ENCODE results near the gene RRAD. TPM values are rescaled to one million over a fixed set of nuclear protein-coding genes. Genes with fewer than 3 reads are reported as not detected.

RRAD gene
- total RNA-seq, 1 donor from 2014 or later = 1.1 TPM

DNA sequence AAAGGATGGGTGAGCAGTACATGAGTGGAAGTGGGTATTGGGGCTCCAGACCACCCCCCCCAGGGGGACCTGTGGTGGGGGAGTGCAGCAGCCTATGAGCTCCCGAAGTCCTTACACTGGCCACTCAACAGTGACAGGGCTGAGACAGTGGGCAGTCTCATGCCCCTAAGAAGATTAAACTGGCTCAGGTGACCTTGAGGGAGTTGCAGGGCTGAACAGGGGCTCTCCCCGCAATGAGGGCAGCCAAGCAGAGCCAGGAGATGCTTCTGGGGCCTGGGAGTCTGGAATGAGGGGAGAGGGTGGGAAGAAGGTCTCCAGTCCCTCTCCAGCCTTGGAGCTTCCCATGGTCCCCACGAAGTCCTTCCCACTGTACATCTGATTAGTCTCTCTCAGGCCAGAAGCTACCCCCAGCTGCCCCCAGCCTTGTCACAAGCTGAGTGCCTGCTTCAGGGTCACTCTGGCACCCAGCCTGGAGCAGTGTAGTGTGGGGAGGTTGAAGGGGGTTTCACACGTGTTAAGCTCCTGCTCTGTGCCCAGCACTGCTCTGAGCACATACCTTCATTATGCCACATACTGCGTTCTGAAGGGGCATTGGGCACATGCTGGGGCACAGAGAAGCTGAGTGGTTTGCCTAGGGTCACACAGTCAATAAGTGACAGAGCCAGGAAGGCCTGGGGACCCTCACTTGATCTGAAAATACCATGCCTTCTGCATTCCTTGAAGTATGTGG is 5.6 kb downstream of the RRAD start:
- intact Hi-C loops (cut with micrococcal nuclease) = no loop called here

DNA sequence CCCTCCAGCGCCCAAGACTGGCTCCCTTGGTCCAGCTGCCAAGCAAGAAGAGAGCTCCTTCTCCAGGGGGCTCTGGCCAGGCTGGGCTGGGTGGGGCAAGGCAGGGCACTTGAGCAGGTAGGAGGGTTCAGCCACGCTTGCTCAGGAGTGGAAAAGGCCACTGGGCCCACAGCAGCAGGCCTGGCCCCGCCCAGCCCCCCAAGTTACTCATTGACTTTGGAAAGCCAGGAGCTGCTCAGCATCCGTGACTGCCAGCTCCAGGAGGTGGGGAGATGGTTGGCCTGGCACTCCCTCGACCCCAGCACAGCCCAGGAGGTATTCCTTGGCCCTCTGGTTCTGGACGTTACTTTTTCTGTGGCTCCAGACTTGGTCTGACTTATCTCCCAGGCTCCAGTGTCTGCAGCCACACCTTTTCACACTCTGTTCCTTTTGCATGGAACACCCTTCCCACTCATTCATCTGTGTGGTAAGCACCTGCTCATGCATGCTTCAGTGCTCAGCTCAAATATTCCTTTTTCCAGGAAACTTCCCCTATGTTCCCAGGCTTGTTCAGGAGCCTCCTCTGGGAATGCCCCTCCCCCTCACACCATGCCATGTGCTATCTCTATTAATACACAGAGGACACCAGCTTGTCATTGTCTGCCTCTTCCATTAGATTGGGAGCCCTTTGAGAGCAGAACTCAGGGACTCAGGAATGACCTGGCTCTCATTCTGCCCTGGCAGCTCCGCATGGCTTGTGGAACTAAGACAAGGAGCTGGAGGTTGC is 6.3 kb downstream of the RRAD start, which contains the start of gene CDH16:
CDH16 (minus strand) TSS at position 83 of the 766 bp plus-strand sequence. CDS start 820 bp downstream, outside the sequence.
- intact Hi-C loops (cut with micrococcal nuclease) = no loop called here

DNA sequence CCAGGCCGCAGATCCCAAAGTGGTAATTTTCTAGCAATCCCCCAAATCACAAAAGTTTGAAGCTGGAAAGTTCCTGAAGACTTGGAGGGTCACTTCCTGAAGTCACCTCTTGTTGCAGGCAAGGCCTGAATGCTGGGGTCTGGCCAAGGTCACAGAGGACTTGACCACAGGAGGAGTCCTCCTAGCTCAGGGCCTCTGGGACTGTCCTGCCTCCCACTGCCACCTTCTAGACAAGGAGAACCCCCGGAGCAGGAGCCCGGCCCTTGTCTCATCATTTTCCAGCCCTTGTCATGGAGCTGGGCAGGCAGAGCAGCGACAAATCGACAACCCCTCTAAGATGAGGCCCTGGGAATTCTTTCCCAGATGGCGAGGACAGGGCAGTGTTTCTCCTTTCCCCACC is 7.0 kb downstream of the RRAD start:
- intact Hi-C loops (cut with micrococcal nuclease) = no loop called here

DNA sequence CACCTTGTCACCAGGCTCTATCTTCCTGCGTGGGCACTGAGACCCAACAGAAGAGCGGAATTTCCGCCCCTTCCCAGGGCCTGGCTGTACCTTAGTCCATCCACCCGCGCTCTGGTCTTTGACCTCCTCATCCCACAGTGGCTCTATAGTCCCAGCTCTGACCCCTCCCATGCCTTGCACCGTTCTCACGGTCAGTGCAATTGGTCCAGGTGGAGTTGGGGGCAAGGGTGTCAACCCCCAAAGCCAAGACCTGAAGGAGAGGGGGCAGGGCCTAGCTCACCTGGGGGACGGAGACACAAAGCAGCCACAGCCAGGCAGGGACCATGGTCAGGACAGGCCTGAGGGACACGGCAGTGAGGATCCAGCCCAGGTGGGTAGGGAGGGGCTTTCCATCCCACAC is 7.6 kb downstream of the RRAD start:
- intact Hi-C loops (cut with micrococcal nuclease) = no loop called here

DNA sequence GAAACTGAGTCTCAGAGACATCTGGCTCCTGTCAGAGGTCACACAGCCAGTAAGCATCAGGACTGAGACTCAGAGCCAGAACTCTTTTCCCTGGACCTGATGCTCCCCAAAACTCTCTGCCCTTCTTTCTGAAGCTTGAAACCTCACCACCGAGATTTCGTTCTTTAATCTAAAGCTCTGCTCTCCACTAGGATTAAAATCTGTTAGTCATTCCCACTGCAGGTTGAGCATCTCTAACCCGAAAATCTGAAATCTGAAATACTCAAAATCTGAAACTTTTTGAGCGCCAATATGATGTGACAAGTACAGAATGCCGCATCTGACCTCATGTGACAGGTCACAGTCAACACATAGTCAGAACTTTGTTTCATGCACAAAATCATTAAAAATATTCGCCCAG is 8.8 kb downstream of the RRAD start:
- intact Hi-C loops (cut with micrococcal nuclease) = no loop called here

- intact Hi-C loops (cut with micrococcal nuclease) = no loop called here
Observed at GRCh38 chr16:66915041-66915440, 10.3 kb downstream of the RRAD start.

DNA sequence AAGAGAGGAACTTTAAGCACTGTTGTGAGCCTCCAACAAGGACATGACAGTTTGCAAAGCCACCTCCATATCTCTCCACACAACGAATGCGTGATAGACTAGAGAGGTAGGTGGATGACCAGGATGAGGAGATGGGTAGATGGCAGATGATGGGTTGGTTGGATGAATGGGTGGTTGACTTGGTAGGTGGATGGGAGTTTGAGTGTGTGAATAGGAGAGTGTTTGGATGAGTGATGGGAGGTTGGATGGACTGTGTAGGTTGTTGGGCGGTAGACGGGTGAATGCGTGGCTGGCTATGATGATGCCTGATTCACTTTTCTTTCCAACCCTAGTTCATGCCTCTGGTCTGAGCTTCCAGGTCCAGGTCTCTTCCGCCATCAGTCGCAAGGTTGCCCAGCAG is 10.8 kb downstream of the RRAD start:
- intact Hi-C loops (cut with micrococcal nuclease) = no loop called here

GRCh38 chr16:66913711-66914110 is 11.6 kb downstream of the RRAD start:
- intact Hi-C loops (cut with micrococcal nuclease) = no loop called here

- intact Hi-C loops (cut with micrococcal nuclease) = no loop called here
Observed at GRCh38 chr16:66913081-66913480, 12.3 kb downstream of the RRAD start.

DNA sequence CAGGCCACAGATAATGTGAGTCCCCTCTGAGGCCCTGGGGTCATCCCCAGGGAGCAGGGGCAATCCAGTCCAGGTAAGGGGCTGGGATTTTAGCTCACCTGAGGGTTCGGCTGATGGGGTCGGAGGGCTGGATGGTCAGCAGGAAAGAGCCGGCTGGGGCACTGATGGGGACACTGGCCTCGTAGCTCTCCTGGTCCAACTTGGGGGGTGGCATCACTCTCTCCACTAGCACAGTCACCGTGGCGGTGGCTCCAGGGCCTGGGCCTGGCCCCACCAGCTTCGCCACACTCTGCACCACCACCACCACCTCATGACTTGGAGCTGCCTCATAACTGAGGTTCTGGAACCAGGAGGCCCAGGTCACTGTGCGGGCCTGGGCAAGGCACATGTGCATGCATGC is 13.5 kb downstream of the RRAD start:
- intact Hi-C loops (cut with micrococcal nuclease) = no loop called here

- intact Hi-C loops (cut with micrococcal nuclease) = no loop called here
Observed at GRCh38 chr16:66911112-66911511, 14.2 kb downstream of the RRAD start.

- intact Hi-C loops (cut with micrococcal nuclease) = no loop called here
Observed at GRCh38 chr16:66910175-66910940, 15.0 kb downstream of the RRAD start.

DNA sequence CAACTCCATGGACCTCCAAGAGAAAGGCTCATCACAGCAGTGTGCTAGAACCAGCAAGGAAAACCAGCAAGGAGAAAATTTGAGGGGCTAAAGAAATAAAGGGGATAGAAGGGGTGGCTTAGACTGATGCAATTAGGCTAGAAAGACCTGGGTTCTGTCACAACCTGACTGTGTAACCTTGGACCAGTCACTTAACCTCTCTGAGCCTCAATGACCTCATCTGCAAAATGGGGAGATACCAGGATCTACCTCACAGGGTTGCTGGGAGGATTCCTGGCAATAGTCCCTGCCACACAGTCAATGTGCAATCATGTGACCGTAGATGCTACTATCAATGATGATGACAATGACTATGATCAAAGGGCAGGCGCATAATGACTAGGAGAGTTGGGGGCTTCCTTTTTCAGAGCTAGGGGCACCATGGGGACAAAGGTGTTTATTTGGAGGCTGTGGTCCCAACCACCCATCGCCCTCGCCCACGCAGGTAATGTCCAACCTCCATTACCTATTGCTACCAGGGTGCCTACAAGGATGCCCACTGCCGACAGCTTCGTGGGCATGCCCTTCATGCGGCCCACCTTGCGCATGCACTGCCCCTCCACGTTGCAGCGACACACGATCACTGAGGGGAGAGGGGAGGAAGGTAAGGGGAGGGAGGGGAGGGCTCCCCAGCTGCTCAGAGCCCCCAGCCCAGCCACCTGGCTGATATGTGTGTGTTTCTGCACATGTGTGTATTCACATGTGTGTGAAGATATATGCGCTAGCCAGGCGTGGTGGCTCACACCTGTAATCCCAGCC is 16.4 kb downstream of the RRAD start:
- intact Hi-C loops (cut with micrococcal nuclease) = no loop called here

DNA sequence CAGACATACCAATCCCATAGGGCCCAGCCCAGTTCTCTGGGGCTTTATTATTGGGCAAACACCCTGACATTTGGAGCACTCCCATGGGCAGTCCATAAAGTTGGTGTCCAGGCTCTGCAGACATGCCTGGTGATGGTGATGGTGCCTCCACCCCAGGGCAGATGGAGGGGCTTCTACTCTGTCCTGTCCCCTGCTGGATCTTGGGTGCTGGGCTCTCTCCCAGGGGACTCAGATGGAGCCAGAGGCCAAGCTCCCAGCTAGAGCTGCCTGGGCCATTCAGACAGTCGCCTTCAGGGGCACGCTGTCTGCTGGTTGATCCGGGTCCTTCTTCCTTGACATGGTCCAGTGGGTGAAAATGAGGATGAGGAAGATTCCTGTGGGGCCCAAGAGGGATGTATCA is 17.2 kb downstream of the RRAD start:
- intact Hi-C loops (cut with micrococcal nuclease) = no loop called here

GRCh38 chr16:66906916-66907836 is 18.2 kb downstream of the RRAD start:
- intact Hi-C loops (cut with micrococcal nuclease) = no loop called here

GRCh38 chr16:66905633-66906539 is 19.4 kb downstream of the RRAD start:
- intact Hi-C loops (cut with micrococcal nuclease) = no loop called here

GRCh38 chr16:66904846-66905632 is 20.3 kb downstream of the RRAD start:
- intact Hi-C loops (cut with micrococcal nuclease) = no loop called here

- intact Hi-C loops (cut with micrococcal nuclease) = no loop called here
Observed at GRCh38 chr16:66904428-66904845, 20.9 kb downstream of the RRAD start.

Data from T-helper 1 cell treated with Interleukin-12 subunit alpha and Interleukin-12 subunit beta and Interleukin-4 antibody, amounts not matched to agents 30 ng/mL and 1 ng/mL, for 36 hours (primary cell).